Activated naive CD4-positive, alpha-beta T cell treated with anti-CD3 and anti-CD28 coated beads, Interleukin-2, amount 10 ng/mL, durations not matched to agents 7 days and 5 days (primary cell): ENCODE measurements around the gene C1orf105.
A peak's percentile ranks its signal among the peaks of the same experiment; 100 is the strongest.

Experiments
- CTCF ChIA-PET: fragments of 350-600 bp; sonication (Branson Sonifier 250); formaldehyde crosslinking; loops from one replicate; lab custom pipeline; 2021; ENCODE audit warnings: antibody characterized with exemption; lab: Charles Lee
- DNase-seq: peaks from one replicate; pipeline ENCODE4 v3.0.0-alpha.2; 2020
- H3K27ac Mint-ChIP-seq: one replicate; pipeline ENCODE4 v1.8.0; 2021; ENCODE audit warnings: mild to moderate bottlenecking, moderate library complexity, mixed read lengths
- H3K27me3 Mint-ChIP-seq: one replicate; pipeline ENCODE4 v1.8.0; 2021; ENCODE audit warnings: mild to moderate bottlenecking, mixed read lengths
- H3K36me3 Mint-ChIP-seq: one replicate; pipeline ENCODE4 v1.8.0; 2021; ENCODE audit warnings: mixed read lengths
- H3K4me1 Mint-ChIP-seq: one replicate; pipeline ENCODE4 v1.8.0; 2021; ENCODE audit warnings: mixed read lengths
- H3K4me3 Mint-ChIP-seq: one replicate; pipeline ENCODE4 v1.8.0; 2021; ENCODE audit warnings: mild to moderate bottlenecking, moderate library complexity, mixed read lengths
- H3K9me3 Mint-ChIP-seq: one replicate; pipeline ENCODE4 v1.8.0; 2021; ENCODE audit warnings: mixed read lengths

C1orf105 gene

DNA sequence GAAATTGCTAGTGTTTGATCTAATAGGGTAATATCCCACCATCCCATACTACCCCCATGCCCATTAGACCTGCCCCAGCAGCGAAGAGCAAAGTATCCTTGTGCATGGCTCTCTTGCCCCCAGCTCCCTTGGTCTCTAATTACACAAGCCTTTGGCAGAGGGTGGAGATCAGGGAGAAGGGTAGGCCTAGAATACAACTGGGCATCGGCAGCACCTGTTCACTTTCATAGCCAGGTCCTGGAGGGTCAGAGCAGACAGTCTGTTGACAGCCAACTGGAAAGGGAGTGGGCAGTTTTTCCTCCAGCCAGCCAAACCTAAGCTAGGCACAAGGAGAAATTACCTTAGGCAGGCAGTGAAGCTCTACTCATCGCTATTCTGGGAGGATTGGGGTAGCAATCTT is 26.1 kb downstream of the C1orf105 start:
- Mint-ChIP-seq H3K27me3 (no peaks in the 10 kb centered on the region), H3K27ac (no peak overlapping the region), H3K36me3 (peaks cover 11% of the 10 kb centered on the region), H3K4me1 (peaks cover 46% of the 10 kb centered on the region), H3K9me3 (no peaks in the 10 kb centered on the region), H3K4me3 (no peak overlapping the region)
- no peak for DNase-seq
- CTCF ChIA-PET, result interaction anchor here (1.0 to 1.2 kb wide), 2 partner anchors 15 to 17 kb away, joined by 3 to 5 read pairs; no protein-coding TSS in a partner anchor

DNA sequence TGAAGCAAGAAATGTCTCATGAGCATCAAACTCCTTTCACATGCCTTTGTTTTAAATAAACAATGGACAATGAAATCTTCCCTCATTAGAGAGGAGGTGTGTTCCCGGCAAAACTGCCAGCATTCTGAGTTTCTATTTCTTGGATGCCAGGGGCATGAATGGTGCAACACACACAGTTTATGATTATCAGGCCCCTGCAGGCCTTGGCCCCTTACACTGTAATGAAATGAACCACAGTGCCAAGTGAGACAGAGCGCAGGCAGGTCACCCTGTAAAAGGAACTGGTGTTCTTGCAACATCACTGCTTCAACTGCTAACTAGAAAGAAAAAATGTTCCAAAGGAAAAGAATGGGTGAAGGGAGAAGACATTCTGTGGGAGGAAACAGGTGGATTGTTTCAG is 27.2 kb downstream of the C1orf105 start:
- Mint-ChIP-seq H3K27ac (no peak overlapping the region), H3K4me3 (no peak overlapping the region), H3K27me3 (no peaks in the 10 kb centered on the region), H3K9me3 (no peaks in the 10 kb centered on the region), H3K4me1 (peaks cover 39% of the 10 kb centered on the region), H3K36me3 (peaks cover under 1% of the 10 kb centered on the region)
- CTCF ChIA-PET, result no interaction called here
- DNase-seq, result no peak

DNA sequence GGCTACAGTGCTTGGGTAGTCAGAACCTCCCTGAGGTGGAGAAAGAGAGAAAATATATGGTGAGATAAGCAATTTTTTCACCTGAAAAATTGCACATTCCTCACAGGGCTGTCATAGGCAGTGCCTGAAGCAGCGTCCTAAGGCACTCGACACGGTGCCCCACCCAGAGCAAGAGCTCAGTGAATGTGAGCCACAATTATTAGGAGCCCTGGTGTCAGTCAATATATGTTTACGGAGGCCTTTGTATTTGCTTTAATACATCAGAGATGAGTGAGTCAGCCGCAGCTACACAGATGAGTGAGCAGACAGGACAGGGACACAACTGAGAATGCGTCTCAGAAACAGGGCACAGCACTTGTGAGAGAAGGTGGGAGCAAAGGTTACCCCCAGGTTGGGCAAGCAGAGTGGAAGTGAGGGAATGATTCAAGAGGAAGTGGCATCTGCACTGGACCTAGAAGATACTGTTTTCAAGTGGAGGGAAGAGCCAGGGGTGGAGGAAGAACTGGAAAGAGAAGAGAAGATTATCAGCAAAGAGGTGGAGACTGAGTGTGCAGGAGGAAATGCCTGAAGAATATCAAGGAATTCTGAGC is 28.6 kb downstream of the C1orf105 start:
- DNase-seq, result no peak
- Mint-ChIP-seq H3K4me1 (peaks cover 31% of the 10 kb centered on the region), H3K4me3 (no peak overlapping the region), H3K9me3 (no peaks in the 10 kb centered on the region), H3K27me3 (no peaks in the 10 kb centered on the region), H3K27ac (peak overlapping the region; percentile 10), H3K36me3 (no peaks in the 10 kb centered on the region)
- CTCF ChIA-PET, result interaction anchor here (0.8 to 2.9 kb wide), 5 partner anchors 146 to 278 kb away, joined by 3 to 39 read pairs (median 4); no protein-coding TSS in a partner anchor

DNA sequence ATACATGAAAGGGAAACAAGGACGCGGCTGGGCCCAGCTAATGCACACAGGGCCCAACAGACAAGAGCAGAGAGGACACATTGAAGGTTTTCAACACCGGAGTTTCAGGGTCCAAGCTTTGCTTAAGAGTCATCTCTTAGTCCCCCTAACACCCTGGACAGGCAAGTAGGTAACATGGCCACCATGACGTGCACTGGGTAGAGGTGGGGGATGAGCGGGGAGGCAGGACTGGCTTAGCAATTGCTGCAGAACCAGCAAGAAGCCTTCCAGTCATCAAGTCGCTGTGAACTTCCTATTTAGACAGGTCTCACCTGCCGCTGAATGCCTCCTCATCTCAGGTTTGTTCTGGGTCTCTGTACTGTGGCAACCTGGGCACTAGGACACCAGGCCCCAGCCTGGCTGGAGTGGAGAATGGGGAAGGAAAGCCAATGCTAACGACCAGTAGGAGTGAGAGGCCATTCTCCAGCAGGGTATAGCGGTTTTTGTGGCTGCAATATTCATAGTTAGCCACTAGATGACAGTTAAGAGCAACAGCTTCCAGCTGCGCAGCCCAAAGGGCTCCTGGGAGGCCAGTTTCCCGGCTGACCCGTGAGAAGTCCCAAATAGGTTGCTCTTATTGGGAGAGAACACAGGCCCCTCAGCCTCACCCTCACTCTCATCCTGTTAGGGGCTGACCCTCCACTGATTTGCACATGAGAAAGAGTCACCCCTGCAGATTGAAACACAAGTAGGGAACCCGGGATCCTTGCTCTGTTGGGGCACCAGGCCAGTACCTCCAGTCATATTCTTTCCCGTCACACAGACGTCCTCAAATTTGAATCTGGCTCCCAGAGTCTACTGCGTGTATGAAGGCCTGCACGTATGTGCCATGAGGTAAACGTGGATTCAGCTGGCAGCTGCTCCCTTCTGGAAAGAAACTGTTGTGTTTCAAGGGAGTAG is 29.4 kb downstream of the C1orf105 start:
- Mint-ChIP-seq H3K36me3 (no peaks in the 10 kb centered on the region), H3K27me3 (no peaks in the 10 kb centered on the region), H3K9me3 (no peaks in the 10 kb centered on the region), H3K27ac (peak overlapping the region; percentile 88), H3K4me1 (peaks cover 26% of the 10 kb centered on the region), H3K4me3 (peak overlapping the region; percentile 5)
- CTCF ChIA-PET, result interaction anchor here (0.8 to 2.9 kb wide), 15 partner anchors 11 to 448 kb away, joined by 3 to 39 read pairs (median 4); partner anchors contain the start of gene SUCO
- DNase-seq, result peak; percentile 52

DNA sequence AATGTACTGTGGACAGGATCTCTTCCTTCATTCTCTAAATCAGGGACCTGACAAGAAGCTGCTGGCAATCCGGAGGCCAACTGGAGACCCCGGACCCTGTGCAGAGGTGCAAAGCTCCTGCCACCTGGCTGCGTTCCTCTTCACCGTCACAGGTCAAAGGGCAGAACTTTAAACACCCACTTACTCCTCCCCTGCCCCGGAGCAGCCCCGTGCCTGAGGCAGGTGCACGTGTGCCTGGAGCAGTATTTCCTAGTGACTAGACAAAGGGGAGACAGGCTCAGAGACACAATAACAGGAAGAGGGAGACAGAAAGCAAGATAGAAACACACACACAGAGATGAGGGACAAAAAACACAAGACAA is 30.0 kb downstream of the C1orf105 start:
- peak overlapping the region; percentile 88 for H3K27ac Mint-ChIP-seq
- peaks cover 26% of the 10 kb centered on the region for H3K4me1 Mint-ChIP-seq
- no peaks in the 10 kb centered on the region for H3K9me3 Mint-ChIP-seq
- CTCF ChIA-PET, result interaction anchor here (0.9 to 2.9 kb wide), 17 partner anchors 10 to 448 kb away, joined by 3 to 39 read pairs (median 4); partner anchors contain the start of gene SUCO
- H3K27me3 Mint-ChIP-seq, result no peaks in the 10 kb centered on the region
- no peaks in the 10 kb centered on the region for H3K36me3 Mint-ChIP-seq
- peak; percentile 45 for DNase-seq
- H3K4me3 Mint-ChIP-seq, result peak overlapping the region; percentile 5

DNA sequence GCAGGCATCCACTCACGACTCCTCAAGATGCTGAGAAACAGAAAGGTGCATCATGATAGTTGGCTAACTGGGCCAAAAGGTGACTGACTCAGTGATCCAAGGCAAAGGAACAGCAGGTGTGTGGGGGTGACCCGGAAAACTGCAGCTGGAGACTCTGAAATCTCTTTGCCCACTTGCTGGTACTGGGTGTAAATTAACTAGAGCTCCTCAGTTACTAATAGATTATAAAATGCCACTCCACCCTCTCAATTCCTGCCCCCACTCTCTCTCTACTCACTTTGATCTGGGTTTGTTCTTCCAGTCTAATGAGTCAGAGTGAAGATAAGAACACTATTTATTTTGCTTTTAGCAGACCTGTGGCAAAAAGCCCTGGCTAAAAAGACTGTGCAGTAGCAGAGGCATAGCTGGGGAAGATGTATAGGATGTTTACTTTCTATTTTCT is 30.5 kb downstream of the C1orf105 start:
- H3K9me3 Mint-ChIP-seq, result no peaks in the 10 kb centered on the region
- peak overlapping the region; percentile 88 for H3K27ac Mint-ChIP-seq
- CTCF ChIA-PET, result interaction anchor here (0.9 to 2.9 kb wide), 16 partner anchors 10 to 449 kb away, joined by 3 to 39 read pairs (median 5); partner anchors contain the start of gene SUCO
- peak overlapping the region; percentile 24 for H3K4me3 Mint-ChIP-seq
- peak; percentile 25 for DNase-seq
- H3K27me3 Mint-ChIP-seq, result no peaks in the 10 kb centered on the region
- no peaks in the 10 kb centered on the region for H3K36me3 Mint-ChIP-seq
- peaks cover 26% of the 10 kb centered on the region for H3K4me1 Mint-ChIP-seq

DNA sequence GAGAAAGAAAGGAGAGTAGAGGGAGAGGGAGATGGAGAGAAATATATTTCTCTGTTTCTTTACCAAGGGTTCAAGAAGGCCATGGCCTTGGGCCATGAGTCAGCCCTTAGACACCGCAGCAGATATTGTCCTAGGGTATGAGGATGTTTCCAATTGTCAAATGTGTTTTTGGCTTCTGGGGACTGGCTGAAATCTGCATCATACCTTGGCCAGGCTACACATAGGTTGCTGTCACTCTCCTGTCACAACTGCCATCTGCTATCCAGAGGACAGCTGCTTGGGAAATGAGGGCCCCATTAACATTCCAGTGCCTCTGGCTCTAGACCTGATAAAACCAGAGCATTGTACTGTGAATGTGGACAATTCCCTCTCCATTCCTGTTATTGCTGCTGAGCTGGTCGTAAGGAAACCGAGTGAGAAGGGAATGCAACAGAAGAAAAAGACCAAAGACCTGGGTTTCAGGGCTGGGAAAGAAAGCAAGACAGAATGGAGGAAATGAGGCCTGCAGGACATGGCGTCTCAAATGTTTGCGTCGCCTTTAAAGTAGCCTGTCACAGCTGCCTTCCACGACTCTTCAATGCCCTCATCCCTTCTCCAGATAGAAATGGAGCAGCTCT is 32.2 kb downstream of the C1orf105 start:
- CTCF ChIA-PET, result interaction anchor here (0.6 to 1.1 kb wide), 2 partner anchors 156 to 267 kb away, joined by 3 to 4 read pairs; no protein-coding TSS in a partner anchor
- H3K27ac Mint-ChIP-seq, result no peak overlapping the region
- H3K27me3 Mint-ChIP-seq, result no peaks in the 10 kb centered on the region
- no peak for DNase-seq
- H3K36me3 Mint-ChIP-seq, result no peaks in the 10 kb centered on the region
- H3K9me3 Mint-ChIP-seq, result no peaks in the 10 kb centered on the region
- H3K4me3 Mint-ChIP-seq, result no peak overlapping the region
- peaks cover 26% of the 10 kb centered on the region for H3K4me1 Mint-ChIP-seq

DNA sequence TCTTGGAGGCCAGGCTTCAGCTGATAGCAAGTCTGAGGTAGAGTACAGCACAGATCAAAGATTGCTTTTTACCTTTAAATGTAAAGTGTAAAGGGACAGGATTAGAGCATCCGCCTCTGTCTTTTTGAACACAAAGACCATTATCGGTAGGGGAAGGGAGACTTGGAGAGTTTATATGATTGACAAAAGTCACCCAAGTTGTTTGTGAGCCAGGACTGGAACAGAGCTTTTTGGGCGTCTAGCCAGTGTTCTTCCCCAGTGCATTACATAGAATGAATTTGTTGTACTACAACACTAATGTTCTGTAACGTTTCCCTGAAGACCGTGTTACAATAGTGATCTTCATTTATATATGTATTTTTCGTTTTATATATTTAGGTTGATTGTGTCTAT is 32.7 kb downstream of the C1orf105 start:
- DNase-seq, result no peak
- H3K36me3 Mint-ChIP-seq, result no peaks in the 10 kb centered on the region

DNA sequence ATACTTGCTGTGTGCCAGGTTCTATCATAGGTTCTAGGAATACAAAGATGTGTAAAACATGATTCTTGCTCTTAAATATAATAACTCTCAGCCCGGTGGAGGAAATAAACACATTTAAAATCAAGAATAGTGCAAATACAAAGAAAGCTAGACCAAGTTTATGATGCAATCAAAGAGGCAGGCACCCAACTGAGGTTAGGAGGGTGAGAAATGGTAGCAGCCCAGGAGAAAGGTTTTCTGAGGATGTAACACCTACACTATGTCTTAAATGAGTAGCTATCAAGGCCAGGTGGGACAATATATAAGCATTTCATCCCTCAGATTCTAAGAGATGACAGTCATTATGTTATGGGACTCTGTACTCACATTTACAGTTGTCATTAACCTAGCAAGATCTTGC is 33.1 kb downstream of the C1orf105 start:
- no peak for DNase-seq
- H3K4me3 Mint-ChIP-seq, result no peak overlapping the region
- no peak overlapping the region for H3K27ac Mint-ChIP-seq
- peaks cover 26% of the 10 kb centered on the region for H3K4me1 Mint-ChIP-seq
- no peaks in the 10 kb centered on the region for H3K27me3 Mint-ChIP-seq
- H3K9me3 Mint-ChIP-seq, result no peaks in the 10 kb centered on the region
- CTCF ChIA-PET, result interaction anchor here (1.0 to 1.3 kb wide), 2 partner anchors 48 to 288 kb away, joined by 3 read pairs; no protein-coding TSS in a partner anchor
- H3K36me3 Mint-ChIP-seq, result no peaks in the 10 kb centered on the region

More for the DNA sequence above, 32.7 kb downstream of the C1orf105 start:
- CTCF ChIA-PET, result interaction anchor here (0.6 to 1.1 kb wide), 2 partner anchors 156 to 266 kb away, joined by 3 to 4 read pairs; no protein-coding TSS in a partner anchor
- H3K27ac Mint-ChIP-seq, result no peak overlapping the region
- no peak overlapping the region for H3K4me3 Mint-ChIP-seq
- peaks cover 26% of the 10 kb centered on the region for H3K4me1 Mint-ChIP-seq
- no peaks in the 10 kb centered on the region for H3K27me3 Mint-ChIP-seq
- H3K9me3 Mint-ChIP-seq, result no peaks in the 10 kb centered on the region

DNA sequence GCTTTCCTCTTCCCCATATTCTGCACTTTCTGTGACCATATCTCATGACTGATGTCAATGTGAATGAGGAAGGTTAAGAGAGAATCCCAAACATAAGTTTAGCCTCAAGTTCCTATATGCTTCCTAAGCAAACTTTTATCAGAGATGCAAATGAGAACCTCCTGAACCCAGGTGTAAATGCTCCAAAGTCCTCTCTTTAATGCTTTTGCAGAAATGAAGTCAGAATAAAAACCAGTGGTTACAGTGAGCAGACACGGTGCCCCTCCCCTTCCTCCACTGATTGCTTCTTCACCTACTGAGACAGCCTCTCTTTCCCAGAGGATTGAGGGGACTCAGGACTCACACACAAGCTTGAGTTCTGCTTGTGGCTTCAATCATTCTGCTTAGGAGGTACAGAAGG is 35.0 kb downstream of the C1orf105 start:
- CTCF ChIA-PET, result interaction anchor here (1.3 kb wide), 1 partner anchor 264 kb away, joined by 3 read pairs; no protein-coding TSS in a partner anchor
- Mint-ChIP-seq H3K27ac (no peak overlapping the region), H3K9me3 (no peaks in the 10 kb centered on the region)

DNA sequence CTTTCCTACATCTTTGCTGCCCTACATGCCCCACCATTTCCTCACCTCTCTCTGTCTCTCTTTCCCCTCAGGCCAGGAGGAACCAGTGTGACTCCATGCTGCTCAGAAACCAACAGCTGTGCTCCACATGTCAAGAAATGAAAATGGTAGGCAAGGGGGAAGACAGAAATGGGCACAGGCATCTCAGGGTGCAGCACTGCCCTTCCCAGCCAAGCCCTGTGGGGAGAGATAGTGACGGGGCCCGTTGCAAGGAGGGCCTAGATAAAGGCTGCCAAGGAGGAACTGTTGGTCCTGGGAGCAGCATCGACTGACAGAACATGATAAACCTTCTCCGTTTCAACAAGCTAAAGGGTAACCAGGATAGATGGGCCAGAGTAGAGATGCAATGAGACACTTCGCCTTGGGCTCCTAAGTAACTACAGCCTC is 35.9 kb downstream of the C1orf105 start:
- Mint-ChIP-seq H3K9me3 (no peaks in the 10 kb centered on the region), H3K4me1 (peaks cover 5% of the 10 kb centered on the region), H3K27ac (no peak overlapping the region), H3K4me3 (no peak overlapping the region), H3K27me3 (peaks cover 5% of the 10 kb centered on the region), H3K36me3 (no peaks in the 10 kb centered on the region)
- no peak for DNase-seq
- CTCF ChIA-PET, result interaction anchor here (1.0 to 1.3 kb wide), 2 partner anchors 263 to 454 kb away, joined by 3 read pairs; no protein-coding TSS in a partner anchor

More for the DNA sequence above, 35.0 kb downstream of the C1orf105 start:
- Mint-ChIP-seq H3K4me3 (no peak overlapping the region), H3K27me3 (no peaks in the 10 kb centered on the region), H3K36me3 (no peaks in the 10 kb centered on the region), H3K4me1 (peaks cover 14% of the 10 kb centered on the region)
- no peak for DNase-seq

DNA sequence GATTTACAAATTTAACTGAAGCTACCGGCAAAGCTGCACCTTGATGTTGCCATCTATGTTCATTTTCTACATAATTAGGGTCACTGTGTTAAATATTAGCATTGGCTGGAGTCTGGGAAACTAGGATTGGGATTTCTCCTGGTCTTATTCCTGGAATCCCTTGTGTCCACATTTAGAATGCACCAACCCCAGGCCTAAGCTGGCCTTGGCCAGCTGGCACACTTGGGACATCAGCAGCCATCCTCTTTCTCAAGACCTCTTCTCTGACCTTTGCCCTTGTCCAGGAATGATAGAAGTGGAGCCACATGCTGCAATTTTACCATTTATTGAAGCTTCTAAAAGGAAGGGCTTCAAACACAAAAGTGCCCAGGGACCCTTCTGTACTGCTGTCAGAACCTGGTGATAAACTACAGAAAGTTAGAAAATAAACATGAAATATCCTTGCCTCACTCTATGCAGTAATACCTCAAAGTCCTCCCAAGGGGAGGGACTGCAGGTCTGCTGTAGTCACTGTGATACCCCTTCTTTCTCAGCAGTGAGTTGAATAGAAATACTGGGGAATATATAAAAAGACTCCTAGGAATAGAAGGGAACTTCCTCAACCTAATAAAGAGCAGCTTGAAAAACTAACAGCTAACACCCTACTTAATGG is 37.1 kb downstream of the C1orf105 start:
- H3K9me3 Mint-ChIP-seq, result no peaks in the 10 kb centered on the region
- H3K4me1 Mint-ChIP-seq, result no peaks in the 10 kb centered on the region
- CTCF ChIA-PET, result interaction anchor here (1.0 kb wide), 1 partner anchor 13 kb away, joined by 4 read pairs; no protein-coding TSS in a partner anchor
- H3K36me3 Mint-ChIP-seq, result no peaks in the 10 kb centered on the region
- no peak for DNase-seq
- H3K4me3 Mint-ChIP-seq, result no peak overlapping the region
- H3K27ac Mint-ChIP-seq, result no peak overlapping the region
- H3K27me3 Mint-ChIP-seq, result peaks cover 5% of the 10 kb centered on the region

DNA sequence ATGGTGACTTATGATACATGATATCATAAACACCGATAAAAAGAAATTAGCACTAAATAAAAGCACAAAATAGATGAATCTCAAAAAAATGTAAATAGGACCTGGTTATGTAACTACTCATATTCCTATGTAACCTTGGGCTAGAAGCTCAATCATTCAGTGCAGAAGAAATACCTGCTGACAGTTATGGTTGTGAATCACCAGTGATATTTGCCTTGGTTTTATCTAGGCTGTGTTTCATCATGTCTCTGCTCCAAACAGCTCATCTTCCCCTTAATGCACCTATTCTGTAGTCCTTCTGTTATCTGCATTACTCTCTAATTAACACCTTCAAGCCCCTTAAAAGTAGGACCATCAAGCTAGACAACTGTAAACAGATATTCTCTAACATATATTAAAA is 39.7 kb downstream of the C1orf105 start:
- peaks cover 5% of the 10 kb centered on the region for H3K27me3 Mint-ChIP-seq
- CTCF ChIA-PET, result interaction anchor here (0.8 to 1.7 kb wide), 2 partner anchors 9 to 259 kb away, joined by 6 to 7 read pairs; no protein-coding TSS in a partner anchor
- H3K9me3 Mint-ChIP-seq, result no peaks in the 10 kb centered on the region
- H3K27ac Mint-ChIP-seq, result no peak overlapping the region
- H3K36me3 Mint-ChIP-seq, result no peaks in the 10 kb centered on the region
- DNase-seq, result no peak
- H3K4me3 Mint-ChIP-seq, result no peak overlapping the region
- peaks cover 4% of the 10 kb centered on the region for H3K4me1 Mint-ChIP-seq
